ENCODE data around the gene TRIP12.
A peak's percentile ranks its signal among the peaks of the same experiment; 100 is the strongest.

GRCh38 chr2:229921892-229922448 is at the start of gene TRIP12:
- TF ChIP-seq CTCF (IDR thresholded peaks at IDR 0.05) (peak in 1 of 7 experiments; percentile 14), POLR2A (IDR thresholded peaks at IDR 0.05) (peak in 2 of 3 donors; percentile 57 to 67)
